Femur (tissue), 1 donor: ENCODE results near the gene COL23A1.

Experiments
- DNase-seq: peaks from one replicate; pipeline ENCODE4 v3.0.0-alpha.2; 2017

The COL23A1 gene

GRCh38 chr5:178587763-178588611 lies 2.2 kb downstream of the COL23A1 start:
- peak; percentile 51 for DNase-seq

GRCh38 chr5:178586396-178586795 lies 3.8 kb downstream of the COL23A1 start:
- DNase-seq, result no peak

DNA sequence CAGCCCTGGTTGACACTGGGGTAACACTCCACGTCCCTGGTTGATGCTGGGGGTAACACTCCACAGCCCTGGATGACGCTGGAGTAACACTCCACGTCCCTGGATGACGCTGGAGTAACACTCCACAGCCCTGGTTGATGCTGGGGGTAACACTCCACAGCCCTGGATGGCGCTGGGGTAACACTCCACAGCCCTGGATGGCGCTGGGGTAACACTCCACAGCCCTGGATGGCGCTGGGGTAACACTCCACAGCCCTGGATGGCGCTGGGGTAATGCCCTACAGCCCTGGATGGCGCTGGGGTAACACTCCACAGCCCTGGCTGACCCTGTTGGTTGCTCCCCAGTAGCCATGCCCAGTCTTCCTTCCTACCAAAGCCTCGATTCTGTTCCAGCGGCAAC lies 4.8 kb downstream of the COL23A1 start:
- peak; percentile 63 for DNase-seq

DNA sequence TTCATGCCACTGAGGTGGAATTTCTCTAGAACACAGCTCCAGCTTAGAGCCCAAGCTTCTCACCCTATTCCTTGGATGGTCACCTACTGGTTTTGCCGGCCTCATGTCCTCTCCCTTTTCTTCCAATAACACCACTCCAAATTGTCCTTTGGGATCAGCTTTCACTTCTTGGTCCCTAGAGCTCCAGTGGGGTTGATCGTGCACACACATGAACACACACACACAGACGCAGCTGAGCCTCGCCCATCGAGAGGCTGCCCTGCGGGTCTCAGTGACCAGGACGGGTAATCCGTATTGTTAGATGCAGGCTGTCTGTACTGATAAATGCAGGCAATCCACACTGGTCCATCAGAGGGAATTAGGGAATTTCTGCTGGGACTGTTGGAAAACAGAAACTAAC lies 6.9 kb downstream of the COL23A1 start:
- no peak for DNase-seq

DNA sequence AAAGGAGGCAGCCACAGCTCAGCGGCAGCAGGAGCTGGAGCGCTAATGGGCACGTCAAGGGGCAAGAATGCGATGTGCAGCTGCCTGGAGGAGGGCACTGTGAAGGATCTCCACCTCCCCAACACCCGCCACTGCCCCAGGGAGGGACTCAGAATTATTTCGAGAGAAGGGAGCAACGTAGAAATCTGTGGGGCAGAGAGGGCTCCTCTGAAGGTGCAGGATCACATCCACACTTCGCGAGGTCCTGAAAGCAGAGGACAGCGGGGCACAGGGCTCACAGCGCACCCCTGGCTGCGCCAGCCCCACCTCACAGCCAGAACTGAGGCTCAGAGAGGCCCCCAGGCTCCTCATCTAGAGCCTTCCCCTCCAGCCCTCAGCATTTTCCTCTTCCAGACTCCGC lies 7.9 kb downstream of the COL23A1 start:
- no peak for DNase-seq

GRCh38 chr5:178581621-178582020 lies 8.6 kb downstream of the COL23A1 start:
- no peak for DNase-seq

DNA sequence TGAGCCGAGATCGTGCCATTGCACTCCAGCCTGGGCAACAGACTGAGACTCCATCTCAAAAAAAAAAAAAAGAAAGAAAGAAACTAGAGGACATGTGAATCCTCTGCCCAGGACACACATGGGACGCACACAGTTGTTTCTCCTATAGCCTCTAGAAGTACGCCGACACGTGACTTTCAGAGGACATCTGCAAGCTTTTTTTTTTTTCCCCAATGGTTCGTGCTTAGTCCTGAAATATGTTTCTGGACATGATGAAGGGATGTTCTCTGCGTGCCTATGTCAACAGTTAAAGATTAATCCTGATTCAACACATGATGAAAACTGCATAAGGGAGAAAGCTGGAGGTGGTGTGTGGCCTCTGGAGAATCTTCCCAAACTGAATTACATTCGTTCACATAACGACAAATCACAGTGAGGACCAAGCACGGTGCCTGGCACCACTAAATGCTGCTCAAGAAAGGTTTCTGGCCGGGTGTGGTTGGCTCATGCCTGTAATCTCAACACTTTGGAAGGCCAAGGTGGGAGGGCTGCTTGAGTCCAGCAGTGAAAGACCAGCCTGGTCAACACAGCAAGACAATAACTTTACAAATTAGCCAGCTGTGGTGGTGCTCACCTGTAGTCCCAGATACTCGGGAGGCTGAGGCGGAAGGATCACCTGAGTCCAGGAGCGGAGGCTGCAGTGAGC lies 9.8 kb downstream of the COL23A1 start:
- no peak for DNase-seq

DNA sequence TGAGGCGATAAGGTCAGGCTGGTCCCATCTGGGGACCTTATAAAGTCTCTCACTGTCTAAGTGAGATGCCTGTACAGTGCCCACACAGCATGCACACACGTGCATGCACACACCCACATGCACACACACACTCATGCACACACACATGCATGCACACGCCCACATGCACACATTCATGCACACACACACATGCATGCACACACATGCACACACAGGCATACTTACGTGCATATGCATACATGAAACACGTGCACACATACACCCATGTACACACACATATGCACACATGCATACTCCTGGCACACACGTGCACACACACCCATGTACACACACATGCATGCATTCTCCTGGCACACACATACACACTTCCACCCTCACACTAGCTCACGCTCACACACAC lies 12.2 kb downstream of the COL23A1 start:
- no peak for DNase-seq

- no peak for DNase-seq
These were observed 12.8 kb downstream of the COL23A1 start for GRCh38 chr5:178577376-178577839.

GRCh38 chr5:178576591-178577351 lies 13.4 kb downstream of the COL23A1 start:
- DNase-seq, result no peak

DNA sequence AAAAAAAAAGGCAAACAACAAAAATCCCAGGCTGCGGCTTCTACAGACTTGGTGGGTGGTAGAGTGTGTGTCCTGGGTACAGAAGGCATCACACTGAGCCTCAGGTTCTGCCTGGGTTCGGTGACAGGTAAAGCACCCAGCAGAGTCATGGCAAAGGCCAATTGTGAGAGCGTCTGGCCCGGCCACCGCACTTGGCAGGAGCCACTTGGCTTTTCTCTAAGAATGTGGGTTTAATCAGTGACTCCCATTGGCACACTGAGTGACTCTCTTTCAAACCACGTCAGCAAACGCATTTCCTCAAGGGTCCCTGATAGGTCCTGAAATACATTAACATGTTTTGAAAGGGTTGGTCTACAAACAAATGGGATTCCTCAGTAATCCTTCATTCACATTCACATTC lies 17.0 kb downstream of the COL23A1 start:
- DNase-seq, result no peak

- DNase-seq, result no peak
These were observed 17.6 kb downstream of the COL23A1 start for GRCh38 chr5:178572617-178573016.

DNA sequence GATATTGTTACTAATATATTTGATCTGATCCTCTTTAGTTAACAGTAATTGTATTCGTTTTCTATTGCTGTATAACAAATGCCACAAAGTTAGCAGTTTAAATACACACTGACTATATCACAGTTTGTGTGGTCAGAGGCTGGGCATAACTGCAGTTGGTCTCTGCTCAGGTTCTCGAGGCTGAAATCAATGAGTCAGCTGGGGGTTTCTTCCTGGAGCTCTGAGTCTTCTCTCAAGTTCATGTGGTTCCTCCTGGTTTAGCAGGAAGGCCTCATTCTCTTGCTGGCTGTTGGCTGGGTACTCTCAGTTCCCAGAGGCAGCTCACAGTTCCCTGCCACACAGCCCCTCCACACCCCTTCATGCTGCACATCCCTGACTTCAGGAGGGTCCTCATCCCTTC lies 20.7 kb downstream of the COL23A1 start:
- no peak for DNase-seq

- DNase-seq, result no peak
These were observed 25.2 kb downstream of the COL23A1 start for GRCh38 chr5:178564811-178565550.

DNA sequence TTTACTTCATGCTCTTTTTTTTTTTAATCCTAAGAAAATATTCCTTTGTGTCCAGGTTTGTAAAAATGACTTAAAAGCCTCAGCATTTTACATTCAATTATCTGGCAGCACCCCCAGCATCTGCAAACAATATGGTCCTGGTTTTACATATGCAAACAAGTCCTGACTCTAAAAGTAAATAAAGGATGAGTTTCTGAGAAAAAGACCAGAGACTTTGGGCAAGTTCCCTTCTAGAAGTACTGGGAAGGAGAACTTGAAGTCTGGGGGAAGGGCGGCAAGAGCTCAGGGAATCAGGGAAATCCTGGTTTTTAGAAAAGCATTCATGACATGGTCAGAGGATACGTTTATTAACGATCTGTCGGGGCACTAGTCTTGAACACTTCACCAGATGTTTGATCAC lies 25.8 kb downstream of the COL23A1 start:
- no peak for DNase-seq

DNA sequence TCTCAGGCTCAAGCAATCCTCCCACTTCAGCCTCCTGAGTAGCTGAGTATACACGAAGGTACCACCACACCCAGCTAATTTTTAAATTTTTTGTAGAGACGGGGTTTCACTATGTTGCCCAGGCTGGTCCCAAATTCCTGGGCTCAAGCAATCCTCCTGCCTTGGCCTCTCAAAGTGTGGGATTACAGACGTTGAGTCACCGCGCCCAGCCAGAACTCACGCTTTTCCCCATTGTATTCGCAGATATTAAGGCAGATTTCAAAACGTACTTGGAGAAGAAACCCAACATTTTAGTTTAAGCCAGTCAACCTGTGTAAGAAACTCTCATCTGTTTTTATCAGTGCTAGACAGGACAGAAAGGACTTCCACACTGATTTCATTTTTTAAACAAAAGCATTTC lies 26.6 kb downstream of the COL23A1 start:
- no peak for DNase-seq

GRCh38 chr5:178561746-178562264 lies 28.4 kb downstream of the COL23A1 start:
- no peak for DNase-seq

GRCh38 chr5:178560911-178561310 lies 29.3 kb downstream of the COL23A1 start:
- no peak for DNase-seq

DNA sequence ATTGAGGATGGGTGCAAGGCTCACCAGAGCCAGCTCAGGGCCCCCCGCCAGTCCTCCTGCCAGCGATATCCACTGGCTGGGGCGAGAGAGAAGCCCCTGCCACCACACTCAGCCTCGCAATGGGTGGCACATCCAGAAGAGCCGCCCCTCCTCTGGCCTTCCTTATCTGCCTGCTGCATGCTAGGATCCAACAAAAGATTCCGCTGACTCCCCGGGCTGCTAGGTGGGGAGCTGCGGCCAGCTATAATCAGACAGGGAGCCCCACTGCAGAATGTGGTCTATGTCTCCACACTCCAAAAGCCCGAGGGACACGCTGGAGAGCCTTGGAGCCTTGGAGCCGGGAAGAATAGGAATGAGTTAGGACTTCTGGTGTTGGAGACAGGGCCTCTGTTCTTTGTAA lies 32.8 kb downstream of the COL23A1 start:
- DNase-seq, result no peak

- DNase-seq, result no peak
These were observed 34.4 kb downstream of the COL23A1 start for GRCh38 chr5:178555771-178556211.

DNA sequence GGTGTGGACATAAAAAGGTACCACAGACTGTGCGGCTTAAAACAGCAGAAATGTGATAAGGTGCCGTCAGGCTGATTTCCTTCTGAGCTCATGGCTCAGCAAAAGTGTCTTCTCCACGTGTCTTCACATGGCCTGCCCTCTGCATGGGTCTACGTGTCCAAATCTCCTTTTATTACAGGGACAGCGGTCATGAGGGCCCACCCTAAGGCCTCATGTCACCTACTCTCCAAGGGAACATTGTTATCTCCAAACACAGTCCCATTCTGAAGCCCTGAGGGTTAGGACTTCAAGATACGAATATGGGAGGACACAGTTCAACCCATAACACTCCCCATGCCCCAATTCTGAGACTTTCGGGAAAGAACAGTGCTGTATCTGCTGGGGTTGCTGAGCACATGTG lies 35.2 kb downstream of the COL23A1 start:
- DNase-seq, result no peak

DNA sequence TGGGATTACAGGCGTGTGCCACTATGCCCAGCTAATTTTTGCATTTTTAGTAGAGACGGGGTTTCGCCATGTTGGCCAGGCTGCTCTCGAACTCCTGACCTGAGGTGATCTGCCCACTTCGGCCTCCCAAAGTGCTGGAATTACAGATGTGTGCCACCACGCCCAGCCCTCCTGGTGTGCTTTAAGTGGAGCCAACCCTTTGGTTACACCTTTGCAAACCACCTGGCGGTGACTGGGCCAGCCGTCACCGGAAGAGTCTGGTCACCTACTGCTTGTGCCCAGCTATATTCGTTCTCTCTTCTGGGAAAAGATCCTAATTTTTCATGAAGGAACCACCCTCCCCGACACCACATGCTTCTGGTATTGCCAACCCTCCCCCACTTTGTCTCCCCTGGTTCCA lies 35.9 kb downstream of the COL23A1 start:
- no peak for DNase-seq

DNA sequence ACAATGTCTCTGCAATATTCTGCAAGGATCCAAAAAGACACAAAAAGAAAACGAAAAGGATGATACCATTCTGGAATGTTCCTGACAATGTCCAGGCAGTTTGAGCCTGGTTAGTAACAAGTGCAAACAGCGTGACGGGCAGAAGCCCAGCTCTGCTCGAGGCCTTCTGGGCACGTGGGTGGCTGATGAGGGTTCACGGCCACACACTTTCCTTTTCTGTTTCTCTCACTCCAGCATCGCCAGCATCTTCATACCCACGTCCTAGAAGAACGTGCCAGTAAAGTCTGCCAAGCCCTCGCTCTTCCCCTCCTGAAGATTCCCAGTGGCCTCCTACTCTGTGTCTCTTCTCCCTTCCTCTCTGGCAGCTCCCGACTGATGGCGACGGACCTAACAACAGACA lies 36.7 kb downstream of the COL23A1 start:
- no peak for DNase-seq
